SK-N-SH treated with all-trans-retinoic acid at 6 μM for 48 hours (cell line): Measurements from ENCODE around the gene NFIB.

ENCODE experiments used
- ATAC-seq: fragments of 200-7000 bp; cut with Tn5 transposase; 3 replicates; pipeline ENCODE4 v1.9.1; 2020; ENCODE audit warnings: mild to moderate bottlenecking, moderate library complexity
- ARNTL ChIP-seq: fragments of 450-650 bp; formaldehyde crosslinking; IDR thresholded peaks from 2 replicates; pipeline ENCODE4 v1.5.0; 2020; ENCODE audit warnings: low read depth, mild to moderate bottlenecking, moderate library complexity, borderline replicate concordance
- BACH2 ChIP-seq: fragments of 250-450 bp; sonication (Bioruptor Pico); IDR thresholded peaks from 2 replicates; pipeline ENCODE4 v1.9.0; 2021; ENCODE audit warnings: mild to moderate bottlenecking, borderline replicate concordance
- CSDC2 ChIP-seq: fragments of 250-450 bp; sonication (Bioruptor Pico); IDR thresholded peaks from 2 replicates; pipeline ENCODE4 v1.5.0; 2020; ENCODE audit warnings: mild to moderate bottlenecking, moderate library complexity
- ESRRG ChIP-seq: fragments of 250-450 bp; sonication (Bioruptor Pico); IDR thresholded peaks from 2 replicates; pipeline ENCODE4 v1.6.1; 2021; ENCODE audit warnings: mild to moderate bottlenecking
- GLIS3 ChIP-seq: fragments of 250-450 bp; sonication (Bioruptor Pico); IDR thresholded peaks from 2 replicates; pipeline ENCODE4 v1.5.0; 2020; ENCODE audit warnings: mild to moderate bottlenecking, moderate library complexity
- ISL1 ChIP-seq: fragments of 250-450 bp; sonication (Bioruptor Pico); IDR thresholded peaks from 2 replicates; pipeline ENCODE4 v2.1.2; 2022; ENCODE audit warnings: mild to moderate bottlenecking, moderate library complexity
- OSR1 ChIP-seq: fragments of 250-450 bp; sonication (Bioruptor Pico); IDR thresholded peaks from 2 replicates; pipeline ENCODE4 v1.8.0; 2022; ENCODE audit warnings: moderate library complexity, mild to moderate bottlenecking, inconsistent platforms
- PPARA ChIP-seq: fragments of 250-450 bp; sonication (Bioruptor Pico); IDR thresholded peaks from 2 replicates; pipeline ENCODE4 v1.5.0; 2020; ENCODE audit warnings: mild to moderate bottlenecking, borderline replicate concordance
- RARB ChIP-seq: fragments of 250-450 bp; sonication (Bioruptor Pico); IDR thresholded peaks from 2 replicates; pipeline ENCODE4 v1.8.0; 2021; ENCODE audit warnings: mild to moderate bottlenecking, moderate library complexity
- SNAI2 ChIP-seq: fragments of 250-450 bp; sonication (Bioruptor Pico); IDR thresholded peaks from 2 replicates; pipeline ENCODE4 v1.5.0; 2020; ENCODE audit warnings: mild to moderate bottlenecking, moderate library complexity
- TCF4 ChIP-seq: fragments of 250-450 bp; sonication (Bioruptor Pico); IDR thresholded peaks from 2 replicates; pipeline ENCODE4 v1.8.0; 2021; ENCODE audit warnings: mild to moderate bottlenecking, moderate library complexity, borderline replicate concordance
- TOX ChIP-seq: fragments of 250-450 bp; sonication (Bioruptor Pico); IDR thresholded peaks from 2 replicates; pipeline ENCODE4 v1.8.0; 2021; ENCODE audit warnings: mild to moderate bottlenecking, moderate library complexity, borderline replicate concordance
- ZC3H10 ChIP-seq: fragments of 250-450 bp; sonication (Bioruptor Pico); IDR thresholded peaks from 2 replicates; pipeline ENCODE4 v1.5.1; 2021; ENCODE audit warnings: mild to moderate bottlenecking, moderate library complexity
- ZFP3 ChIP-seq: fragments of 250-450 bp; sonication (Bioruptor Pico); IDR thresholded peaks from 2 replicates; pipeline ENCODE4 v1.5.0; 2020; ENCODE audit warnings: mild to moderate bottlenecking, moderate library complexity
- ZFP30 ChIP-seq: fragments of 450-650 bp; formaldehyde crosslinking; IDR thresholded peaks from 2 replicates; pipeline ENCODE4 v1.5.0; 2022; ENCODE audit warnings: mild to moderate bottlenecking, moderate library complexity
- ZNF565 ChIP-seq: fragments of 450-650 bp; formaldehyde crosslinking; conservative IDR thresholded peaks from 2 replicates; pipeline ENCODE4 v1.5.0; 2020; ENCODE audit warnings: low read depth, mild to moderate bottlenecking, moderate library complexity
- ZNF70 ChIP-seq: fragments of 450-650 bp; formaldehyde crosslinking; IDR thresholded peaks from 2 replicates; pipeline ENCODE4 v1.5.0; 2020; ENCODE audit warnings: mild to moderate bottlenecking, moderate library complexity
- TF ChIP-seq, protein P1 (sequence below): fragments of 250-450 bp; sonication (Bioruptor Pico); IDR thresholded peaks from 2 replicates; pipeline ENCODE4 v1.5.1; 2020; ENCODE audit warnings: low read depth, mild to moderate bottlenecking, moderate library complexity
- TF ChIP-seq, protein P2 (sequence below): fragments of 250-450 bp; sonication (Bioruptor Pico); IDR thresholded peaks from 2 replicates; pipeline ENCODE4 v1.5.1; 2021; ENCODE audit warnings: mild to moderate bottlenecking, moderate library complexity
- TF ChIP-seq, protein P3 (sequence below): fragments of 250-450 bp; sonication (Bioruptor Pico); IDR thresholded peaks from 2 replicates; pipeline ENCODE4 v1.8.0; 2020; ENCODE audit warnings: mild to moderate bottlenecking, moderate library complexity, borderline replicate concordance
- TF ChIP-seq, protein P4 (sequence below): fragments of 250-450 bp; sonication (Bioruptor Pico); IDR thresholded peaks from 2 replicates; pipeline ENCODE4 v1.5.0; 2020; ENCODE audit warnings: mild to moderate bottlenecking, moderate library complexity

NFIB gene

DNA sequence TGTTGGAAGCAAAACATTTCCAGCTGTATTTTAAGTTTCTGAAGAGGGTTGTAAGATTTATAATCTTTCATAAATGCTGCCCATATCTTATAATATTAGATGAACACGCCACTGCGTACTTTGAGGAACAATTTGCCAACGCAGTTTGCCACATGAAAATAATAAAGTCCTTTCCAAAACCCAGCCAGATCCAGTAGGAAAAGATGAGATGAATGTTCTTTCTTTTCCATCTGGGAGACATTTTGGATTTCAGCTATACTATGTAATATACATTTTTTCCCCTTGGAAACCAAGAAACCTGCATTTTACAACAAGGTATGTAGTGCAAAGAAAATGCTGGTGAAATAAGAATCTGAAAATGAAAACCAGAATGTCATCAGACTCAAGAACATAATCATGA, 125.4 kb downstream of the NFIB start:
- no peak for TF ChIP-seq PPARA (CRISPR knock-in tag)
- TF ChIP-seq, protein P1, sequence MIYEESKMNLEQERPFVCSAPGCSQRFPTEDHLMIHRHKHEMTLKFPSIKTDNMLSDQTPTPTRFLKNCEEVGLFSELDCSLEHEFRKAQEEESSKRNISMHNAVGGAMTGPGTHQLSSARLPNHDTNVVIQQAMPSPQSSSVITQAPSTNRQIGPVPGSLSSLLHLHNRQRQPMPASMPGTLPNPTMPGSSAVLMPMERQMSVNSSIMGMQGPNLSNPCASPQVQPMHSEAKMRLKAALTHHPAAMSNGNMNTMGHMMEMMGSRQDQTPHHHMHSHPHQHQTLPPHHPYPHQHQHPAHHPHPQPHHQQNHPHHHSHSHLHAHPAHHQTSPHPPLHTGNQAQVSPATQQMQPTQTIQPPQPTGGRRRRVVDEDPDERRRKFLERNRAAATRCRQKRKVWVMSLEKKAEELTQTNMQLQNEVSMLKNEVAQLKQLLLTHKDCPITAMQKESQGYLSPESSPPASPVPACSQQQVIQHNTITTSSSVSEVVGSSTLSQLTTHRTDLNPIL (CRISPR knock-in tag) = no peak
- TF ChIP-seq ISL1 (CRISPR knock-in tag) = no peak
- TF ChIP-seq, protein P2, sequence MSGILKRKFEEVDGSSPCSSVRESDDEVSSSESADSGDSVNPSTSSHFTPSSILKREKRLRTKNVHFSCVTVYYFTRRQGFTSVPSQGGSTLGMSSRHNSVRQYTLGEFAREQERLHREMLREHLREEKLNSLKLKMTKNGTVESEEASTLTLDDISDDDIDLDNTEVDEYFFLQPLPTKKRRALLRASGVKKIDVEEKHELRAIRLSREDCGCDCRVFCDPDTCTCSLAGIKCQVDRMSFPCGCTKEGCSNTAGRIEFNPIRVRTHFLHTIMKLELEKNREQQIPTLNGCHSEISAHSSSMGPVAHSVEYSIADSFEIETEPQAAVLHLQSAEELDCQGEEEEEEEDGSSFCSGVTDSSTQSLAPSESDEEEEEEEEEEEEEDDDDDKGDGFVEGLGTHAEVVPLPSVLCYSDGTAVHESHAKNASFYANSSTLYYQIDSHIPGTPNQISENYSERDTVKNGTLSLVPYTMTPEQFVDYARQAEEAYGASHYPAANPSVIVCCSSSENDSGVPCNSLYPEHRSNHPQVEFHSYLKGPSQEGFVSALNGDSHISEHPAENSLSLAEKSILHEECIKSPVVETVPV = no peak
- TF ChIP-seq CSDC2 = no peak
- no peak for TF ChIP-seq ZFP3 (CRISPR knock-in tag)
- no peak for TF ChIP-seq TOX (CRISPR knock-in tag)
- TF ChIP-seq ESRRG (CRISPR knock-in tag) = no peak
- no peak for TF ChIP-seq ZFP30
- TF ChIP-seq BACH2 (CRISPR knock-in tag) = no peak
- TF ChIP-seq, protein P3, sequence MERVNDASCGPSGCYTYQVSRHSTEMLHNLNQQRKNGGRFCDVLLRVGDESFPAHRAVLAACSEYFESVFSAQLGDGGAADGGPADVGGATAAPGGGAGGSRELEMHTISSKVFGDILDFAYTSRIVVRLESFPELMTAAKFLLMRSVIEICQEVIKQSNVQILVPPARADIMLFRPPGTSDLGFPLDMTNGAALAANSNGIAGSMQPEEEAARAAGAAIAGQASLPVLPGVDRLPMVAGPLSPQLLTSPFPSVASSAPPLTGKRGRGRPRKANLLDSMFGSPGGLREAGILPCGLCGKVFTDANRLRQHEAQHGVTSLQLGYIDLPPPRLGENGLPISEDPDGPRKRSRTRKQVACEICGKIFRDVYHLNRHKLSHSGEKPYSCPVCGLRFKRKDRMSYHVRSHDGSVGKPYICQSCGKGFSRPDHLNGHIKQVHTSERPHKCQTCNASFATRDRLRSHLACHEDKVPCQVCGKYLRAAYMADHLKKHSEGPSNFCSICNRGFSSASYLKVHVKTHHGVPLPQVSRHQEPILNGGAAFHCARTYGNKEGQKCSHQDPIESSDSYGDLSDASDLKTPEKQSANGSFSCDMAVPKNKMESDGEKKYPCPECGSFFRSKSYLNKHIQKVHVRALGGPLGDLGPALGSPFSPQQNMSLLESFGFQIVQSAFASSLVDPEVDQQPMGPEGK (CRISPR knock-in tag) = no peak
- no peak for TF ChIP-seq OSR1 (CRISPR knock-in tag)
- no peak for TF ChIP-seq ARNTL (CRISPR knock-in tag)
- TF ChIP-seq, protein P4, sequence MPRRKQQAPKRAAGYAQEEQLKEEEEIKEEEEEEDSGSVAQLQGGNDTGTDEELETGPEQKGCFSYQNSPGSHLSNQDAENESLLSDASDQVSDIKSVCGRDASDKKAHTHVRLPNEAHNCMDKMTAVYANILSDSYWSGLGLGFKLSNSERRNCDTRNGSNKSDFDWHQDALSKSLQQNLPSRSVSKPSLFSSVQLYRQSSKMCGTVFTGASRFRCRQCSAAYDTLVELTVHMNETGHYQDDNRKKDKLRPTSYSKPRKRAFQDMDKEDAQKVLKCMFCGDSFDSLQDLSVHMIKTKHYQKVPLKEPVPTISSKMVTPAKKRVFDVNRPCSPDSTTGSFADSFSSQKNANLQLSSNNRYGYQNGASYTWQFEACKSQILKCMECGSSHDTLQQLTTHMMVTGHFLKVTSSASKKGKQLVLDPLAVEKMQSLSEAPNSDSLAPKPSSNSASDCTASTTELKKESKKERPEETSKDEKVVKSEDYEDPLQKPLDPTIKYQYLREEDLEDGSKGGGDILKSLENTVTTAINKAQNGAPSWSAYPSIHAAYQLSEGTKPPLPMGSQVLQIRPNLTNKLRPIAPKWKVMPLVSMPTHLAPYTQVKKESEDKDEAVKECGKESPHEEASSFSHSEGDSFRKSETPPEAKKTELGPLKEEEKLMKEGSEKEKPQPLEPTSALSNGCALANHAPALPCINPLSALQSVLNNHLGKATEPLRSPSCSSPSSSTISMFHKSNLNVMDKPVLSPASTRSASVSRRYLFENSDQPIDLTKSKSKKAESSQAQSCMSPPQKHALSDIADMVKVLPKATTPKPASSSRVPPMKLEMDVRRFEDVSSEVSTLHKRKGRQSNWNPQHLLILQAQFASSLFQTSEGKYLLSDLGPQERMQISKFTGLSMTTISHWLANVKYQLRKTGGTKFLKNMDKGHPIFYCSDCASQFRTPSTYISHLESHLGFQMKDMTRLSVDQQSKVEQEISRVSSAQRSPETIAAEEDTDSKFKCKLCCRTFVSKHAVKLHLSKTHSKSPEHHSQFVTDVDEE (CRISPR knock-in tag) = no peak
- TF ChIP-seq GLIS3 = no peak
- no peak for TF ChIP-seq TCF4 (CRISPR knock-in tag)
- TF ChIP-seq ZC3H10 = no peak
- no peak for ATAC-seq

DNA sequence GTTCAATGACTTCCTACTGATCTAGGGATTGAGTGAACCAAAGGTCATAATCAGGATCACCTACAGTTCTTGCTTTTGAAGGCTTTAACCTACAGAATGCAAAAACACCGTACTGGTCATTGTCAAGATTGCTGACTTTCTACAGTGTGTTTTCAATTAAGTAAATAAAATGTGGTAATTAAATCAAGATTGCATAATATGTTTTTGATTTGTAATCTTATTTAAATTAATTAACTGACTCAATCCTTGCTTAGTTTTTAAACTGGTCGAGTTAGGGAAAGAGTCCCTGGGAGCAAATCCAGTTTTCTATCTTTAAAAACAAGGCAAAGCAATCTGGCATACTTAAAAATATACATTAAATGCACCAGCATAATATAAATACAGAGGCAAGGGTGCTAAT, 125.9 kb downstream of the NFIB start:
- ATAC-seq = peak; percentile 30; the same call in 2 of the 3 replicates
- TF ChIP-seq ZC3H10 = peak; percentile 66; the same call in 1 of the 2 replicates
- no peak for TF ChIP-seq ZNF70 (CRISPR knock-in tag)
- TF ChIP-seq RARB (CRISPR knock-in tag) = no peak
- TF ChIP-seq OSR1 (CRISPR knock-in tag) = no peak
- TF ChIP-seq PPARA (CRISPR knock-in tag) = no peak
- TF ChIP-seq GLIS3 = no peak
- TF ChIP-seq ZFP30 = no peak
- TF ChIP-seq, protein P4 (CRISPR knock-in tag) = peak; percentile 94
- peak; percentile 94 for TF ChIP-seq TCF4 (CRISPR knock-in tag)
- TF ChIP-seq, protein P3 (CRISPR knock-in tag) = no peak
- TF ChIP-seq ZNF565 = no peak
- TF ChIP-seq, protein P2 = peak; percentile 61; the same call in 1 of the 2 replicates
- no peak for TF ChIP-seq CSDC2
- TF ChIP-seq, protein P1 (CRISPR knock-in tag) = peak; percentile 64; the same call in 1 of the 2 replicates
- no peak for TF ChIP-seq SNAI2
- no peak for TF ChIP-seq ARNTL (CRISPR knock-in tag)
- peak; percentile 68 for TF ChIP-seq ISL1 (CRISPR knock-in tag)
- no peak for TF ChIP-seq ZFP3 (CRISPR knock-in tag)
